SU-DHL-6 (cell line): ENCODE results near the gene ZNF362.

Source experiments
- CTCF ChIP-seq: fragments of 200-600 bp; sonication (generic); IDR thresholded peaks from one replicate; pipeline ENCODE4 v1.5.1; 2017; ENCODE audit warnings: antibody characterized with exemption, mild to moderate bottlenecking, low read length, moderate library complexity; ENCODE audit not compliant: insufficient read depth, poor library complexity, severe bottlenecking
- EZH2phosphoT487 ChIP-seq: fragments of 200-600 bp; sonication (generic), shearing (Covaris generic); conservative IDR thresholded peaks from 2 replicates; pipeline ENCODE4 v1.6.1; 2018; ENCODE audit warnings: mild to moderate bottlenecking, antibody characterized with exemption, low read length, moderate library complexity, mixed read lengths

GRCh38 chr1:33307494-33307864, 51.2 kb downstream of the ZNF362 start:
- TF ChIP-seq CTCF (no peak), EZH2phosphoT487 (no peak)
